Hindlimb muscle (tissue), 1 donor: ENCODE results near the gene FCRL3. TPM values are rescaled to one million over a fixed set of nuclear protein-coding genes. Genes with fewer than 3 reads are reported as not detected.
"Not testable (repeated sequence)": the region's sequence is repeated elsewhere in the genome, so short reads cannot be mapped to it uniquely, and the experiment has no call there.

ENCODE experiments used
- DNase-seq: peaks from one replicate; pipeline ENCODE4 v3.0.0-alpha.2; 2013
- polyA plus RNA-seq: library from polyadenylated mRNA; unstranded; fragments of 120-200 nt; gene quantifications from one replicate; pipeline ENCODE4 v1.2.1, GENCODE V29; 2013; ENCODE audit not compliant: insufficient read length

The FCRL3 gene, protein sequence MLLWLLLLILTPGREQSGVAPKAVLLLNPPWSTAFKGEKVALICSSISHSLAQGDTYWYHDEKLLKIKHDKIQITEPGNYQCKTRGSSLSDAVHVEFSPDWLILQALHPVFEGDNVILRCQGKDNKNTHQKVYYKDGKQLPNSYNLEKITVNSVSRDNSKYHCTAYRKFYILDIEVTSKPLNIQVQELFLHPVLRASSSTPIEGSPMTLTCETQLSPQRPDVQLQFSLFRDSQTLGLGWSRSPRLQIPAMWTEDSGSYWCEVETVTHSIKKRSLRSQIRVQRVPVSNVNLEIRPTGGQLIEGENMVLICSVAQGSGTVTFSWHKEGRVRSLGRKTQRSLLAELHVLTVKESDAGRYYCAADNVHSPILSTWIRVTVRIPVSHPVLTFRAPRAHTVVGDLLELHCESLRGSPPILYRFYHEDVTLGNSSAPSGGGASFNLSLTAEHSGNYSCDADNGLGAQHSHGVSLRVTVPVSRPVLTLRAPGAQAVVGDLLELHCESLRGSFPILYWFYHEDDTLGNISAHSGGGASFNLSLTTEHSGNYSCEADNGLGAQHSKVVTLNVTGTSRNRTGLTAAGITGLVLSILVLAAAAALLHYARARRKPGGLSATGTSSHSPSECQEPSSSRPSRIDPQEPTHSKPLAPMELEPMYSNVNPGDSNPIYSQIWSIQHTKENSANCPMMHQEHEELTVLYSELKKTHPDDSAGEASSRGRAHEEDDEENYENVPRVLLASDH
- polyA plus RNA-seq: not detected

GRCh38 chr1:157700732-157701131 lies at the start of gene FCRL3:
FCRL3 (minus strand) TSS chr1:157700769; CDS start chr1:157700489, 280 bp downstream.
- DNase-seq: no peak

GRCh38 chr1:157748262-157748817 lies 47.8 kb upstream of the FCRL3 start:
- no peak for DNase-seq

GRCh38 chr1:157739229-157739901 lies 38.8 kb upstream of the FCRL3 start:
- no peak for DNase-seq

DNA sequence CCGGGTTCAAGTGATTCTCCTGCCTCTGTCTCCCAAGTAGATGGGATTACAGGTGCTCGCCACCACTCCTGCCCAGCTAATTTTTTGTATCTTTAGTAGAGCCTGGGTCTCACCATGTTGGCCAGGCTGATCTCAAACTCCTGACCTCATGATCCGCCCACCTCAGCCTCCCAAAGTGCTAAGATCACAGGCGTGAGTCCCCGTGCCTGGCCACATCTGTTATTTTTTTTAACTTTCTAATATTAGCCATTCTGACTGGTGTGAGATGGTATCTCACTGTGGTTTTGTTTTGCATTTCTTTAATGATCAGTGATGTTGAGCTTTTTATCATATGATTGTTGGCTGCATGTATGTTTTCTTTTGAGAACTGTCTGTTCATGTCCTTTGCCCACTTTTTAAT lies 35.4 kb upstream of the FCRL3 start:
- DNase-seq: not testable (repeated sequence)

DNA sequence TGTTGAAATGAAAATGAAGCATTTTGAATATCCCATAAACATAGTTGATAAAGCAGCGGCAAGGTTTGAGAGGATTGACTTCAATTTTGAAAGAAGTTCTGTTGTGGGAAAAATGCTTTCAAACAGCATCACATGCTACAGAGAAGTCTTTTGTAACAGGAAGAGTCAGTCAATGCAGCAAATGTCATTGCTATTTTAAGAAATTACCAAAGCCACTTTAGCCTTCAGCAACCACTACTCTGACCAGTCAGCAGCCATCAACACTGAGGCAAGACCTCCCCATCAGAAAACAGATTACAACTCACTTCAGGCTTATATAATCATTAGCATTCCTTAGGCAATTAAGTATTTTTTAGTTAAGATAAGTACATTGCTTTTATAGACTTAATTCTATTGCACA lies 33.8 kb upstream of the FCRL3 start:
- DNase-seq: no peak

- DNase-seq: no peak
Observed at GRCh38 chr1:157732755-157733154, 32.2 kb upstream of the FCRL3 start.

GRCh38 chr1:157725221-157725577 lies 24.6 kb upstream of the FCRL3 start:
- DNase-seq: no peak

- no peak for DNase-seq
Observed at GRCh38 chr1:157724537-157725220, 24.1 kb upstream of the FCRL3 start.

GRCh38 chr1:157723157-157723556 lies 22.6 kb upstream of the FCRL3 start:
- no peak for DNase-seq

DNA sequence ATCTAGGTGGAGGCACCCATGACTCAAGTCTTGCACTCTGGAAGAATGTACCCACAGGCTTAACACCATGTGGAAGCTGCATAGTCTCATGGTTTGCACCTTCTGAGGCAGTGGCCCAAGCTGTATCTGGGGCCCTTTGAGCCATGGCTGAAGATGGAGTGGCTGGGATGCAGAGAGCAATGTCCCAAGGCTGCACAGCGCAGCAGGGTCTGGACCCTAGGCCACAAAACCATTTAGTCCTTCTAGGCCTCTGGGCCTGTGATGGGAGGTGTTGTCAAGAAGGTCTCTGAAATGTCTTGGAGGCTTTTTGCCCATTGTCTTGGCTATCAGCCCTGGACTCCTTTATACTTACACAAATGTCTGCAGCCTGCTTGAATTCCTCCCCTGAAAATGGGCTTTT lies 21.4 kb upstream of the FCRL3 start:
- no peak for DNase-seq

- DNase-seq: no peak
Observed at GRCh38 chr1:157715736-157716135, 15.2 kb upstream of the FCRL3 start.

DNA sequence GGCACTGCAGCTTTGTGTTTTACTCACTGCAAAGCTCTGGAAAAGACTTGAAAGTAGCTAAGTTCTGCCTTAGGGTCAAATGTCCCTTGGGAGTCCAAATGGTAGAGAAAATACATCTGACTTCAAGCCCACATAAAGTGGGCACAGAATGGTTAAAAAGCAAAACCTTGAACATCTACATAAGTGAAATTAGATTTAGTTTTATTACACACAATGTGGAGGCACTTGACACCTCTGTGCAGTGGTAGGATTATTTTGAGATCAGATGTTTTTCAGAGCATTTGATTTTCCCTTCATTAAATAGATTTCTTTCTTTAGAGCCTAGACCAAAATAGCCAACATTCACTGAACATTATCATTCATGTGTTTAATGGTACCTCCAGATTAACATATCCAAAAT lies 11.2 kb upstream of the FCRL3 start:
- DNase-seq: no peak

DNA sequence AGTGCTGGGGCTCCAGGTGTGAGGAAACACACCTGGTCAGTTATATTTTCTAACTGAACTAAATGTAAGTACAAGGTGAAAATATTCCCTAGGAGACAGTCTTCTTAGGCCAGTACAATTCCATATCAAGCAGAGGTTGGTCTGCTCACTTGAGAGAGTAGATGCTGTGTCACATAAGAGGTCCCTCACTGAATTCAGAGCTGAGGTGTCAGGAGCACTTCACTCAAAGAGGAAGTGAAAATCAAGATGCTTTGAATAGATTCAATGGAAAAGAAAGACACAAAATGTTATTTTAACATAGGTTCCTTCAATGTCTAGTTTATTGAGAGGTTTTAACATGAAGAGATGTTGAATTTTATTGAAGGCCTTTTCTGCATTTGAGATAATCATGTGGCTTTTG lies 4.3 kb upstream of the FCRL3 start:
- no peak for DNase-seq

GRCh38 chr1:157703981-157704380 lies 3.4 kb upstream of the FCRL3 start:
- DNase-seq: no peak

DNA sequence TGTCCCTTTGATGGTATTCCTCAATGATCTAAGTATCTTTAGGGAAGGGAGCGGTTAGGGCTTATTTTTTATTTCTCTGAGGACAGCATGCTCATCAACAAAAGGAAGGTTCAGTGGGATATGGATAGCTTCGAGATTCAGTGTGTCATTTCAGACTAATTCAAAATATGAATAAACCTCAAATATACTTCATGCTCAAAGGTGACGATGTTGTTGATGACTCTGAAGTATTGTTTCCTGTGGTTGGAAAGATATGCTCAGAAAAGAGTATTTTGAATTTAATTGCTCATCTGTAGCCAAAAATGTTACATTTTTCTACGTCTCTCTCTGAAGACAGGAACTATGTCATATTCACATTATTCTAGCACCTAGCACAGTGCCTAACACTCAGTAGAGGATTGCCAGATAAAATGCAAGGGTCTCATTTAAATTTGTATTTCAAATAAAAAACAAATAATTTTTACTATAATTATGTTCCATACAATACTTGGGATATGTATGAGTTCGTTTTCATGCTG lies 1.8 kb upstream of the FCRL3 start:
- no peak for DNase-seq

DNA sequence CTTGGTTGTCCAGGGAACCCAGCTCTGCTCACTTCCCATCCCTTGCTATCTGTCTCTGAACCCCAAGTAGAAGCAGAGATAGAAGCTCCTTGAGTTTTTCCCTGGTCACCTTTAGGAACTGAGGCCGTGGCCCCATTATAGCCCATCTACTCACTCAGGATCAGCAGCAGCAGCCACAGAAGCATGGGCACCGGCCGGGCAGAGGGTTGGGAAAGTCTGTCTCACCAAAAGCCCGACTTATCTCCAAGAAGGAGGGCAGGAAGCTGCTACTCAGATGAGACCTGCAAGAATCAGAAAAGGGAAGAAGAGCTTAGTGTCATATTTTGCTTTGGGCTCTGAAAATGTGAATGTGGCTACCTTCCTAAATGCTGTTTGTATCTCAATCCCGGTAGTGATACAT lies 264 bp downstream of the FCRL3 start:
- no peak for DNase-seq

- no peak for DNase-seq
Observed at GRCh38 chr1:157697781-157698569, 2.6 kb downstream of the FCRL3 start.

GRCh38 chr1:157696966-157697628 lies 3.5 kb downstream of the FCRL3 start:
- no peak for DNase-seq

- no peak for DNase-seq
Observed at GRCh38 chr1:157695417-157695816, 5.2 kb downstream of the FCRL3 start.

DNA sequence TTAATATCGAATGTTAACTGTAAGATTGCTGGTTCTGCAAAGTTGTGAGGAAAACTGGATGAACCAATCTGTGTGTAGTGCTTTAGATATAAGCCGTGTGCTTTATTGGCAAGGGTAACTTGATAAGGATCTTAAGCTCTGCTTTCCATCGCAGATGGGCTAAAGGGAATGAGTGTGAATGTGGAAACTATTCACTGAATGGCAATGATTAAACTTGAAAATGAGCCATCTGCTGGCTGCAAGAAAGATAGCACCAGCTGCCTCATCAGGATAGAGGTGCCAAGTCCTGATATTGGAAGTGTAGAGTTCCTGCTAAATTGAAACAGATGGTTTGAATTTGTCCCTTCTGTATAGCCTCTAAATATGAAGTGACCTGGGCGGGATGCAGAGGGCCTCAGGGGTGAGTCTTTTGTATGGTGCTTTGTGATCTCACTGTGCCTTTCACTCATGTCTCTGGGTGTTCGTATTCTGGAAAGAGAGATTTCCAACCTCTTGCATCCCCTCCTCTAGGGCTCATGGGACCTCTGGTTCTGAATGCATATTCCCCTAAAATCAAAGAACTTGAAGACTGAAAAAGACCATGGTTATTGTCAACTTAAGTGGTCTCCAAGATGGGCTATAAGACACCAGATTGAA lies 9.2 kb downstream of the FCRL3 start:
- no peak for DNase-seq
